ENCODE measurements around the gene BNC2.

Gene BNC2

GRCh38 chr9:16413509-16414016 is 456.9 kb downstream of the BNC2 start:
- peak; percentile 98 for DNase-seq (ENCODE audit: low read depth)

GRCh38 chr9:16412740-16413139 is 457.7 kb downstream of the BNC2 start:
- no peak for DNase-seq (ENCODE audit: low read depth)

- no peak for DNase-seq (ENCODE audit: low read depth)
Observed at GRCh38 chr9:16411311-16411710, 459.2 kb downstream of the BNC2 start.

- no peak for DNase-seq (ENCODE audit: low read depth)
Observed at GRCh38 chr9:16410601-16411280, 459.7 kb downstream of the BNC2 start.

- no peak for DNase-seq (ENCODE audit: low read depth)
Observed at GRCh38 chr9:16407617-16408016, 462.9 kb downstream of the BNC2 start.

- DNase-seq (ENCODE audit: low read depth) = no peak
Observed at GRCh38 chr9:16406526-16407225, 463.8 kb downstream of the BNC2 start.

GRCh38 chr9:16405421-16405820 is 465.0 kb downstream of the BNC2 start:
- no peak for DNase-seq (ENCODE audit: low read depth)

- DNase-seq (ENCODE audit: low read depth) = no peak
Observed at GRCh38 chr9:16401701-16402100, 468.8 kb downstream of the BNC2 start.

- DNase-seq (ENCODE audit: low read depth) = no peak
Observed at GRCh38 chr9:16398691-16399090, 471.8 kb downstream of the BNC2 start.

- DNase-seq (ENCODE audit: low read depth) = no peak
Observed at GRCh38 chr9:16396389-16396788, 474.1 kb downstream of the BNC2 start.

GRCh38 chr9:16391369-16391768 is 479.1 kb downstream of the BNC2 start:
- DNase-seq (ENCODE audit: low read depth) = no peak

- DNase-seq (ENCODE audit: low read depth) = no peak
Observed at GRCh38 chr9:16387382-16387781, 483.1 kb downstream of the BNC2 start.

GRCh38 chr9:16386827-16387077 is 483.7 kb downstream of the BNC2 start:
- DNase-seq (ENCODE audit: low read depth) = no peak

- peak; percentile 72 for DNase-seq (ENCODE audit: low read depth)
Observed at GRCh38 chr9:16386007-16386826, 484.3 kb downstream of the BNC2 start.

GRCh38 chr9:16385590-16385989 is 484.9 kb downstream of the BNC2 start:
- DNase-seq (ENCODE audit: low read depth) = peak; percentile 58

- DNase-seq (ENCODE audit: low read depth) = no peak
Observed at GRCh38 chr9:16384993-16385392, 485.5 kb downstream of the BNC2 start.

GRCh38 chr9:16377311-16377710 is 493.2 kb downstream of the BNC2 start:
- no peak for DNase-seq (ENCODE audit: low read depth)

- no peak for DNase-seq (ENCODE audit: low read depth)
Observed at GRCh38 chr9:16371306-16371705, 499.2 kb downstream of the BNC2 start.

- no peak for DNase-seq (ENCODE audit: low read depth)
Observed at GRCh38 chr9:16370647-16371046, 499.8 kb downstream of the BNC2 start.

- no peak for DNase-seq (ENCODE audit: low read depth)
Observed at GRCh38 chr9:16369427-16369826, 501.0 kb downstream of the BNC2 start.

- no peak for DNase-seq (ENCODE audit: low read depth)
Observed at GRCh38 chr9:16368237-16369087, 502.0 kb downstream of the BNC2 start.

- peak; percentile 28 for DNase-seq (ENCODE audit: low read depth)
Observed at GRCh38 chr9:16367605-16368231, 502.8 kb downstream of the BNC2 start.
